Peyer's patch (tissue), 4 donors: ENCODE measurements around the gene RNLS. TPM values are rescaled to one million over a fixed set of nuclear protein-coding genes. Genes with fewer than 3 reads are reported as not detected.
"Not testable (repeated sequence)": the region's sequence is repeated elsewhere in the genome, so short reads cannot be mapped to it uniquely, and the experiment has no call there.

Experiments used
- DNase-seq, 3 donors: peaks; one replicate each; pipeline ENCODE4 v3.0.0-alpha.2; 2017 to 2019
- H3K27ac ChIP-seq, 4 donors: fragments of 200-600 bp; sonication (generic); one replicate each; pipeline ENCODE4 v1.5.1; 2016 to 2019
- H3K27me3 ChIP-seq, 2 donors: fragments of 200-600 bp; sonication (generic); one replicate each; pipeline ENCODE4 v1.5.1; 2019
- H3K36me3 ChIP-seq, 3 donors: fragments of 200-600 bp; sonication (generic); one replicate each; pipeline ENCODE4 v1.5.1; 2016 to 2019
- H3K4me1 ChIP-seq, 4 donors: fragments of 200-600 bp; sonication (generic); one replicate each; pipeline ENCODE4 v1.5.1; 2016 to 2019
- H3K4me3 ChIP-seq, 4 donors: fragments of 200-600 bp; sonication (generic); 1 replicate in 3 of 4; 2 replicates in 1 of 4; pipeline ENCODE4 v1.5.1; 2016 to 2019; ENCODE audit warnings: mild to moderate bottlenecking in 1 of 4
- H3K9me3 ChIP-seq, 4 donors: fragments of 200-600 bp; sonication (generic); one replicate each; pipeline ENCODE4 v1.5.1; 2016 to 2019; ENCODE audit warnings: mild to moderate bottlenecking in 1 of 4
- POLR2A ChIP-seq, 2 donors: fragments of 450-650 bp; IDR thresholded peaks; one replicate each; pipeline ENCODE4 v1.5.1; 2017; ENCODE audit warnings: antibody characterized with exemption in 2 of 2, mild to moderate bottlenecking in 2 of 2, moderate library complexity in 2 of 2
- total RNA-seq, 4 donors: library from RNA; depleted of rRNA; stranded (reverse); fragments of >200 nt; gene quantifications; one replicate each; pipeline ENCODE4 v1.1.0, GENCODE V29; 2016
- TF ChIP-seq, protein P1 (sequence below), 6 experiments: fragments of 450-650 bp in 4 of 6; fragments of 200-600 bp in 2 of 6; sonication (generic) in 1 of 6; IDR thresholded peaks; one replicate each; pipeline ENCODE4 v1.5.1; 2017 to 2019; ENCODE audit warnings: antibody characterized with exemption in 6 of 6, mild to moderate bottlenecking in 3 of 6, moderate library complexity in 1 of 6

RNLS gene
- total RNA-seq, 4 donors from 2014 or later: 4.1 to 29.6 (median 22.6) TPM

DNA sequence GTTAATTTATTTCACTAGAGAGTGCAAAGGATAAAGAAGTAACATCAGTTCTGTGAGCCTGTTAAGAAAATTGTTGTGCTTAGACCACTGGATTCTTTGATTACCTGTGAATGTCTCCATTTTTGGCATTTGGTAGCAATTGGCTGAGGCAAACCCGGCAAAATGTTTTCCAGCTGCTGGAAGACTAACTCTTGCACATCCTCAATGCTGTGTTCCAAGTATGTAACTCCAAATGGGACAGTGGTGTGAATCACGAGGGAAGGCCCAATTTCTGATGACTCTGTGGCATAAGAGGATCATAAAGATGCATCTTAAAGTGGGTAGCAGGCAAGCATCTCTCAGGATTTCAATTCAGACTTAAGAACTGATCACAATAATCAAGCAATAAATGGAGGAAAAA, 268.8 kb downstream of the RNLS start:
- H3K9me3 ChIP-seq: peaks cover 0 to 10% (median 0%) of the 10 kb centered on the region in 4 donors
- DNase-seq: no peak
- H3K36me3 ChIP-seq: no peaks in the 10 kb centered on the region
- TF ChIP-seq, protein P1, sequence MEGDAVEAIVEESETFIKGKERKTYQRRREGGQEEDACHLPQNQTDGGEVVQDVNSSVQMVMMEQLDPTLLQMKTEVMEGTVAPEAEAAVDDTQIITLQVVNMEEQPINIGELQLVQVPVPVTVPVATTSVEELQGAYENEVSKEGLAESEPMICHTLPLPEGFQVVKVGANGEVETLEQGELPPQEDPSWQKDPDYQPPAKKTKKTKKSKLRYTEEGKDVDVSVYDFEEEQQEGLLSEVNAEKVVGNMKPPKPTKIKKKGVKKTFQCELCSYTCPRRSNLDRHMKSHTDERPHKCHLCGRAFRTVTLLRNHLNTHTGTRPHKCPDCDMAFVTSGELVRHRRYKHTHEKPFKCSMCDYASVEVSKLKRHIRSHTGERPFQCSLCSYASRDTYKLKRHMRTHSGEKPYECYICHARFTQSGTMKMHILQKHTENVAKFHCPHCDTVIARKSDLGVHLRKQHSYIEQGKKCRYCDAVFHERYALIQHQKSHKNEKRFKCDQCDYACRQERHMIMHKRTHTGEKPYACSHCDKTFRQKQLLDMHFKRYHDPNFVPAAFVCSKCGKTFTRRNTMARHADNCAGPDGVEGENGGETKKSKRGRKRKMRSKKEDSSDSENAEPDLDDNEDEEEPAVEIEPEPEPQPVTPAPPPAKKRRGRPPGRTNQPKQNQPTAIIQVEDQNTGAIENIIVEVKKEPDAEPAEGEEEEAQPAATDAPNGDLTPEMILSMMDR (IDR thresholded peaks at IDR 0.05): no peak
- TF ChIP-seq POLR2A (IDR thresholded peaks at IDR 0.05): no peak
- no peaks in the 10 kb centered on the region for H3K4me1 ChIP-seq
- no peak overlapping the region for H3K4me3 ChIP-seq
- H3K27ac ChIP-seq: no peak overlapping the region
- no peaks in the 10 kb centered on the region for H3K27me3 ChIP-seq

GRCh38 chr10:88313878-88314277, 269.2 kb downstream of the RNLS start:
- no peak for DNase-seq
- no peaks in the 10 kb centered on the region for H3K27me3 ChIP-seq
- no peak overlapping the region for H3K4me3 ChIP-seq
- no peaks in the 10 kb centered on the region for H3K36me3 ChIP-seq
- H3K9me3 ChIP-seq: peaks cover 0 to 5% (median 0%) of the 10 kb centered on the region in 4 donors
- H3K4me1 ChIP-seq: no peaks in the 10 kb centered on the region
- TF ChIP-seq, protein P1 (IDR thresholded peaks at IDR 0.05): no peak
- TF ChIP-seq POLR2A (IDR thresholded peaks at IDR 0.05): no peak
- H3K27ac ChIP-seq: no peak overlapping the region

DNA sequence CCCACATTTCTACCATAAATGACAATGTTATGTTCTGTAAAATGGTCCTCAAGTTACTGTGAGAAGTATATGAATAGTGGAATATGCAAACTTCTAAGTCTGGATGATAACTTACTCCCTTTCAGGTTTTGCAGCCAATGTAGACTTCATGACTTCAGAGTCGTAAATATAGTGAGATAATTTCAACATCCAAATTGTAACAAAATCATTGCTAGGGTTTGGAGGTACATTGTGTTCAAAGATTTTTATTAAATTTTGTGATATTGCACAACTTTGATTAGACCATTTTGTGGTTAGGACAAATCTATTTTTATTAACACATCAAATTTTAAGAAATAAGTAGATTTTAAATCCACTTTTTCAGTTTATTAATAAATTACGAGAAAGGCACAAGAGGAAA, 270.3 kb downstream of the RNLS start:
- no peaks in the 10 kb centered on the region for H3K4me1 ChIP-seq
- TF ChIP-seq, protein P1 (IDR thresholded peaks at IDR 0.05): no peak
- TF ChIP-seq POLR2A (IDR thresholded peaks at IDR 0.05): no peak
- H3K9me3 ChIP-seq: no peaks in the 10 kb centered on the region
- no peak overlapping the region for H3K4me3 ChIP-seq
- no peak overlapping the region for H3K27ac ChIP-seq
- H3K36me3 ChIP-seq: no peaks in the 10 kb centered on the region
- no peaks in the 10 kb centered on the region for H3K27me3 ChIP-seq
- DNase-seq: no peak

DNA sequence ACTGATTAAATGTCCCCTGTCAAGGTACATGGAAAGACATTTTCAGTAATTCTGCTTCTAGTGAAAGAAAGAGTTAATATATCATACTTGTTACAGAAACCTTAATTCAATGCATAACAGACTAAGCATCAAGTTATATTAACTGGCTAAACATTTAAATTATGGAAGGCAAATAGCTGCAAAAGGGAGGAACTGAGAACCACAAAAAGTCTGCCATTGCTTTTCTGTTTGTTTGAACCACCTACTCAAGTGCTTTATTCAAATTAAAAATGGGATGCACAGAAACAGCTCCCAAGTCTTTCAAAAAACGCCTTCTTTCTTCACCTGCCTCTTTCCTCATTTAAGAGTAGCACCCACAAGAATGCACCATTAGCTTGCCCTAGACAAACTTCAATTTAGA, 271.9 kb downstream of the RNLS start:
- no peak for TF ChIP-seq POLR2A (IDR thresholded peaks at IDR 0.05)
- TF ChIP-seq, protein P1 (IDR thresholded peaks at IDR 0.05): no peak
- H3K27ac ChIP-seq: no peak overlapping the region
- no peak for DNase-seq
- no peaks in the 10 kb centered on the region for H3K4me1 ChIP-seq
- H3K27me3 ChIP-seq: no peaks in the 10 kb centered on the region
- no peaks in the 10 kb centered on the region for H3K36me3 ChIP-seq
- no peaks in the 10 kb centered on the region for H3K9me3 ChIP-seq
- no peak overlapping the region for H3K4me3 ChIP-seq

- Histone ChIP-seq H3K4me3 (no peak overlapping the region), H3K27me3 (no peaks in the 10 kb centered on the region), H3K36me3 (no peaks in the 10 kb centered on the region), H3K4me1 (no peaks in the 10 kb centered on the region), H3K9me3 (no peaks in the 10 kb centered on the region), H3K27ac (no peak overlapping the region)
- no peak for DNase-seq
- TF ChIP-seq, protein P1 (IDR thresholded peaks at IDR 0.05): no peak
- TF ChIP-seq POLR2A (IDR thresholded peaks at IDR 0.05): no peak
These were observed 273.8 kb downstream of the RNLS start for GRCh38 chr10:88309365-88309764.

GRCh38 chr10:88308361-88308760, 274.8 kb downstream of the RNLS start:
- not testable (repeated sequence) for H3K4me3 ChIP-seq, H3K4me1 ChIP-seq, DNase-seq, H3K36me3 ChIP-seq, H3K27ac ChIP-seq, H3K9me3 ChIP-seq, H3K27me3 ChIP-seq
